ENCODE data around the gene ATP5PB.

DNA sequence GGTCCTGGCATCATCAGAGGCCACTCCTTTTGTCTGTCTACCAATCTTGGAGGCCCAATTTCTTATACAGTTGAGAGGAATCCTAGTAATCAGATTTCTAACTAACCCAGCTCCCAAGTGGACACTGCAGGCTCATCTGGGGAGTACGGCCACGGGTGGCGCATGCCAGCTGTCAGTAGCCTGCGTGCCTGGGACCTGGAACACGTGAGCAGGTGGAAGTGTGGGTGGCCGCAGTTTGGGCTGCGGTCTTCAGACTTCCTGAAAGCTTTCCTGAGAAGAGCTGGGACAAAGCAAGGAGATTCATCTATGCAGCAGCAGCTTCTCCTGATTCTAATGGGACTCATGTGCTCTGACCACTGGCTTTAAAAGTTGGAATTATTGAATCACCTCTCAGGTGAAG, 41.8 kb downstream of the ATP5PB start:
- TF ChIP-seq FOXA2 (IDR thresholded peaks at IDR 0.05) (no peak), CTCF (IDR thresholded peaks at IDR 0.05; ENCODE audit: low read depth, low read length, missing input control) (no peak), JUND (IDR thresholded peaks at IDR 0.05) (no peak), GABPA (IDR thresholded peaks at IDR 0.05 in 1 of 2, conservative IDR thresholded peaks at IDR 0.05 in 1 of 2) (no peak), EGR1 (IDR thresholded peaks at IDR 0.05; ENCODE audit: low read depth in 2 of 2) (no peak), SP1 (IDR thresholded peaks at IDR 0.05) (no peak), HNF4G (IDR thresholded peaks at IDR 0.05) (no peak), TAF1 (conservative IDR thresholded peaks at IDR 0.05) (no peak)
- TF ChIP-seq, protein P1, sequence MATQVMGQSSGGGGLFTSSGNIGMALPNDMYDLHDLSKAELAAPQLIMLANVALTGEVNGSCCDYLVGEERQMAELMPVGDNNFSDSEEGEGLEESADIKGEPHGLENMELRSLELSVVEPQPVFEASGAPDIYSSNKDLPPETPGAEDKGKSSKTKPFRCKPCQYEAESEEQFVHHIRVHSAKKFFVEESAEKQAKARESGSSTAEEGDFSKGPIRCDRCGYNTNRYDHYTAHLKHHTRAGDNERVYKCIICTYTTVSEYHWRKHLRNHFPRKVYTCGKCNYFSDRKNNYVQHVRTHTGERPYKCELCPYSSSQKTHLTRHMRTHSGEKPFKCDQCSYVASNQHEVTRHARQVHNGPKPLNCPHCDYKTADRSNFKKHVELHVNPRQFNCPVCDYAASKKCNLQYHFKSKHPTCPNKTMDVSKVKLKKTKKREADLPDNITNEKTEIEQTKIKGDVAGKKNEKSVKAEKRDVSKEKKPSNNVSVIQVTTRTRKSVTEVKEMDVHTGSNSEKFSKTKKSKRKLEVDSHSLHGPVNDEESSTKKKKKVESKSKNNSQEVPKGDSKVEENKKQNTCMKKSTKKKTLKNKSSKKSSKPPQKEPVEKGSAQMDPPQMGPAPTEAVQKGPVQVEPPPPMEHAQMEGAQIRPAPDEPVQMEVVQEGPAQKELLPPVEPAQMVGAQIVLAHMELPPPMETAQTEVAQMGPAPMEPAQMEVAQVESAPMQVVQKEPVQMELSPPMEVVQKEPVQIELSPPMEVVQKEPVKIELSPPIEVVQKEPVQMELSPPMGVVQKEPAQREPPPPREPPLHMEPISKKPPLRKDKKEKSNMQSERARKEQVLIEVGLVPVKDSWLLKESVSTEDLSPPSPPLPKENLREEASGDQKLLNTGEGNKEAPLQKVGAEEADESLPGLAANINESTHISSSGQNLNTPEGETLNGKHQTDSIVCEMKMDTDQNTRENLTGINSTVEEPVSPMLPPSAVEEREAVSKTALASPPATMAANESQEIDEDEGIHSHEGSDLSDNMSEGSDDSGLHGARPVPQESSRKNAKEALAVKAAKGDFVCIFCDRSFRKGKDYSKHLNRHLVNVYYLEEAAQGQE (IDR thresholded peaks at IDR 0.05), result no peak
- TF ChIP-seq, protein P2, sequence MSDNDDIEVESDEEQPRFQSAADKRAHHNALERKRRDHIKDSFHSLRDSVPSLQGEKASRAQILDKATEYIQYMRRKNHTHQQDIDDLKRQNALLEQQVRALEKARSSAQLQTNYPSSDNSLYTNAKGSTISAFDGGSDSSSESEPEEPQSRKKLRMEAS (IDR thresholded peaks at IDR 0.05), result no peak
